SIG-M5 (cell line): ENCODE measurements around the gene LIPT2.

ENCODE experiments used
- DNase-seq: peaks from one replicate; lab custom pipeline; 2025; lab: John Stamatoyannopoulos, UW

The LIPT2 gene

DNA sequence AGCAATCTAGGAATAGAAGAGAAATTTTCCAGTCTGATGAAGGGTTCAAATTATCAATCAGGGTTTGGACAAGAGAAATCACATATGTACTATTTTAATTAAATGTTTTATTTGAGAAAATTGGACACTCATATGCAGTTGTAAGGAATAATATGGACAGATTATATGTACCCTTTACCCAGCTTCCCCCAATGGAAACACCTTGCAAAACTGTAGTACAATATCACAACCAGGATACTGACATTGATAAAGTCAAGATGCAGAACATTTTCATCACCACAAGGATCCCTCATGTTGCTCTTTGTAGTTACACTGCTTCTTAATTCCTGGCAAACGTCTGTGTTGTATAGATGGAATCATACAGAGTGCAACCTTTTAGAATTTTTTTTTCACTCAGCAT, 1.4 kb upstream of the LIPT2 start:
- no peak for DNase-seq

GRCh38 chr11:74493791-74494630, 487 bp upstream of the LIPT2 start:
- DNase-seq: no peak

DNA sequence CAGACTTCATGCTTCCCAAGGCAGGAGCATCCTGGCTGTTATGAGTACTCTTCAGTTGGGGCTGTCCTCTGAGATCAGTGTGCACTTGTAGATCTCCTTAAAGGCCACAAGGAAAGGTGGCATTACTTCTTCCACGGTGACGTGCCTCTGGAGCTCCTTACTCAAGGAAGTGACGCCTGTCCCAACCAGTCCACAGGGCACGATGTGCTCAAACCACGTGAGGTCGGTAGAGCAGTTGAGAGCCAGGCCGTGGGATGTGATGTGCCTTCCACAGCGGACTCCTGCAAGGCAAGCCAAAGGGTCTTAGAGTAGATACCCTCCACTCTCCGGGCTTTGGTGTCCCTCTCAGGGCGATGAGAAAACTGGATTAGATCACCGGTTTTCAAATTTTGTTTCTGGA, 1.4 kb downstream of the LIPT2 start:
- DNase-seq: no peak

DNA sequence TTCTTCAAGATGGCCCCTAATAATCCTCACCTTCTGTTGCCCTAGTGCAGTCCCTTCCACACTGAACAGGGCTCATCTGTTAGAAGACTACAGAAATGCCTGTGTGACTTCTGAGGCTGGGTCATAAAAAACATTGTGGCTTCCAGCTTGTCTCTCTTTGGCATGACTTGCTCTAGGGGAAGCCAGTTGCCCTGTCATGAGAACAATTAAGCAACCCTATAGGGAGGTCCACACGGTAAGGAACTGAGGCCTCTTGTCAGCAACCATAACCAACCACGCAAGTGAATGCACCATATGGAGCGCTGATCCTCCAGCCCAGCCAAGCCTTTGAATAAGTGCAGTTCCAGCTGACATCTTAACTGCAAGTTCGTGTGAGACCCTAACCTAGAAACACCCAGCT, 2.6 kb downstream of the LIPT2 start:
- DNase-seq: no peak

DNA sequence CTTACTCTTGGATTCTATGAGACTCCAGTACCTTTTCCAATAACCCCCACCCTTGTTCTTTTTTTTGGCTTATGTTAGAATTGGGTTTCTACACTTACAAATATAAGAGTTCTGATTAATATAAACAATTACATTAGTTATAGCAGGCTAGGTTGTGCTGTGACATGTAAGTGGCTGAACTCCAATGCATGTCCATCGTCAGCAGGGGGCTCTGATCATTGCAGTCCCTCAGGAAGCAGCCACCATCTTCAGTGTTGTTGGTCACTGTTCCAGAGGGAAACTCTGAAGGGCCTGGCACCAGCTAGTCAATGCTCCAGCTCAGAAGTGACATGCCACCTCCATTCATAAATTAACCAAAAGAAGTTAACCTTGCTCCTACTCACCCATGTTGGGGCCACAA, 5.6 kb downstream of the LIPT2 start:
- no peak for DNase-seq

DNA sequence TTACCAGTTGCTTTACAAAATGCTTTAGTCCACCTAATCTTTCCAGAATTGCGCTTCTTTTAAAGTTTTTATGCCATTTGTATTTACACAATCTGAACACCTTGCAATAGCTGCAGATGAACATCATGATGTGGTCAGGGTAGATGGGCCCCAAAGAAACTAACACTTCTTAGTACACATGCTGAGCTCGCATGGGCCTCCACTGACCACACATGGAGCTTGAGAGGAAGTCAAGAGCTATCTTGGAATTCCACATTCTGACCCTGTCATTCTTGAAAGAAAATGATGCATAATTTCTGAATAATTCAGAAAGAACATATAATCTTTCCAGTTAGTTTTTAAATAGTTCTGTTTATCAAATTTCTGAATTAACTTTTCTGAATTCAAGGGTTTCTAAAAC, 7.7 kb downstream of the LIPT2 start:
- DNase-seq: no peak

GRCh38 chr11:74480688-74481417, 12.7 kb downstream of the LIPT2 start:
- DNase-seq: no peak

DNA sequence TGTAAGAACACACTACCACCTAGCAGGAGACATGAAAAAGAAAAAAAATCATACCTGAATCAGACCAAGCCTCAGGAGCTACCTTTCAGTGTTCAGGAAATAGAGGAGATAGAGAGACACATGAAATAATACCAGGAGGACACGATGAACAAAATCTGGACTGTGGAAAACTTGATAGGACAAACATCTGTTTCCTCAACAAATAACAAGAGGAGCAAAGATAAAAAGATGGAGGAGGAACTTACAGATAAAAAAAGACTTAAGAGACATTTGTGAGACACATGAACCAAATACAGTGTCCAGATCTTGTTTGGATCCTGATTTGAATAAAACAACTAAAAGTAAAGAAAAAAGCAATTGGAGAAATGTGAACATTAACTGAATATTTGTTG, 13.8 kb downstream of the LIPT2 start:
- no peak for DNase-seq

DNA sequence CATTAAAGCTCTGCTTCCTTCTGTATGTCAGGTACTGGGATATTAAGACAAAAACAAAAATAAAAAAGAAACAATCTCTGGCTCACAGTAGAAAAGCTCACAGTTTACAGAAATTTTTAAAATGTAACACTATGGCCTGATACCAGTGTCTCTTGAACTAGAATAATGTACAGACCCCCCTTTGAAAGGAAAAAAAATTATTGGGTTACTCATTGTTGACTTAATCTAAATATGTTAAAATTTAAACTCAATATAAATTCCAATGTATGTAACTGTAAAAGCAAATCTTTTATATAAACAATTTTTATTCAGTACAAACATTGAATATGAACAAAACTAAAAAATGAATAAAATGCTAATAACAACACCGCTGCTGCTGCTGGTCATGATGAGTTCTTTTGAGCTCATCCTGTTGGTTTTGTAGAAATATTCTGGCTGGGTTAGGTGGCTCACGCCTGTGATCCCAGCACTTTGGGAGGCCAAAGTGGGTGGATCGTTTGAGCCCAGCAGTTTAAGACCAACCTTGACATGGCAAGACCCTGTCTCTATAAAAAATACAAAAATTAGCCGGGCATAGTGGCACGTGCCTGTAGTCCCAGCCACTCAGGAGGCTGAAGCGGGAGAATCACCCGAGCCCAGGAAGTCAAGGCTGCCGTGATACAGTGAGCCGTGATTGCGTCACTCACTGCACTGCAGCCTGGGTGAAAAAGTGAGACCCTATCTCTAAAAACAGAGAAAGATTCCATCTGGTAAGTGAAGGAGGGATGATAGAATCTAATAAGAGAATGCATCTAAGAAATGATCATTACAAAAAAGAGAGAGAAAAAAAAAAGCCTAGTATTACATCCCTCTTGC, 14.4 kb downstream of the LIPT2 start:
- DNase-seq: no peak

DNA sequence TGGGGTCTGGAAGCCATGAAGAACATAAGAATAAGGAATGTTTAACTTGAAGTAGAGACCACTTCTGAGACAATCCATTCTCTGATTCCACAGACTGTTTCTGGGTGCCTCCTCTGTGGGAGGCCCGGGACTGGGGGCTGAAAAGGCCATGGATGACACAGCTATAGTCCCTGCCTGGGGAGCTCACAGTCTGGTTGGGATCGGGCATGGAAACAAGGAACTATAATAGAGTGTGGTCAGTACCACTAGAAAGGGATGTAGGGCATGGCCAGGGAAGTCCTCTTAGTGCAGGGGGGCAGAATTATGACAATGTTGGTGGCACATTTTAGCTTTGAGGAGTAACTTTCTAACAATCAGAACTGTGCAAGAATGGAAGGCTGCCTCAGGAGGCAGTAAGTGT, 17.0 kb downstream of the LIPT2 start:
- DNase-seq: no peak

DNA sequence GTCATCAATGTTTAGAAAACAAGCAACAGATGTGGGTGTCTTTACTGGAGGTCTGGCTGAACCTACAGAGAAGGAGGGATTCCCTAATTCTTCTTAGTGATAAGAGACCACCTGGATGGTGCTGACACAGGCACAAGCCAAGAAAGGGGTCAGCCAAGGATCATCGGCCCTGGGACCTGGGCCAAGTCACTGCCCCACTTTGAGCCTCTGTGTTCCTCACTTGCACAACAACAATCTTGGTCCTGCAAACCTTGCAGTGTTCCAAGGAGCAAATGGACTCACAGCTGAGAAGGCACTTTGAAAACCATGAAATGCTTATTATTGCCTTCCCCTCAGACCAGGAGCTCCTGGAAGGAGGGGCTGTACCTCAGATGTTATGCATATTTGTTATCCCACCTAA, 19.2 kb downstream of the LIPT2 start:
- DNase-seq: no peak

DNA sequence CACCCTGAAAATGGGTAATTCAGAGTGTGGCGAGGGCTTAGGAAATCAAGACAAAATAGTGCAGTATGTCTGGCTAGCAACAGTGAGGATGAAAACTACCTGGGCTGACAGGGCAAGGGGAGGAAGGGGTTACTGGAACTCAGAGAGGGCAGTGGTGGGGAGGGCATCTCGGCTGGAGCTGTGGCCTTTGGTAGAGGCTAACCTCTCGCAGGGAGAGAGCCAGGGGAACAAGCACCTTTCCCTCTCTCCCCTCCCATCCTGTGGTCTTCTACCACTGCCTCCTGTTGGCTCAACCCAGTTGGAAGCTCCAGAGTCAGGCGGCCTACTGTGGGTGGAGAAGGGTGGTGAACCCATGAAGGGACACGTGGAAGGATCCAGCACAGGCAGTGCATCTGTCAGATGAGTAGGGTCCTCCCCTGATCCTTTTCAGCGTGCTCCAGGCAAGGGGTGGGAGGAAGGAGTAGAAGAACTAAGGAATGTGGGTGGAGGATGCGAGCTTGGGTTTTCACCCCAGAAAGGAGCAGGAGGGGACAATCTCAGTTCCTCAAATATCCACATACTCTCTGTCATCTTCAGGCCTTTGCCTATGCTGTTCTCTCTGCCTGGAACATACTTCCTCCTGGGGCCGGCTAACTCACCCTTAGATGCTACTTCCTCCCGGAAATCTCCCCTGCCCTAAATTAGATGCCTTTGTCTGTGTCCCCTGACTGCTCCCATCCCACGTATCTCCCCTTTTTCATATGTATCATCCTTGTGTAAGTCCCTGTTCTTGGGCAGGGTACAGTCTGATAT, 19.9 kb downstream of the LIPT2 start:
- no peak for DNase-seq

DNA sequence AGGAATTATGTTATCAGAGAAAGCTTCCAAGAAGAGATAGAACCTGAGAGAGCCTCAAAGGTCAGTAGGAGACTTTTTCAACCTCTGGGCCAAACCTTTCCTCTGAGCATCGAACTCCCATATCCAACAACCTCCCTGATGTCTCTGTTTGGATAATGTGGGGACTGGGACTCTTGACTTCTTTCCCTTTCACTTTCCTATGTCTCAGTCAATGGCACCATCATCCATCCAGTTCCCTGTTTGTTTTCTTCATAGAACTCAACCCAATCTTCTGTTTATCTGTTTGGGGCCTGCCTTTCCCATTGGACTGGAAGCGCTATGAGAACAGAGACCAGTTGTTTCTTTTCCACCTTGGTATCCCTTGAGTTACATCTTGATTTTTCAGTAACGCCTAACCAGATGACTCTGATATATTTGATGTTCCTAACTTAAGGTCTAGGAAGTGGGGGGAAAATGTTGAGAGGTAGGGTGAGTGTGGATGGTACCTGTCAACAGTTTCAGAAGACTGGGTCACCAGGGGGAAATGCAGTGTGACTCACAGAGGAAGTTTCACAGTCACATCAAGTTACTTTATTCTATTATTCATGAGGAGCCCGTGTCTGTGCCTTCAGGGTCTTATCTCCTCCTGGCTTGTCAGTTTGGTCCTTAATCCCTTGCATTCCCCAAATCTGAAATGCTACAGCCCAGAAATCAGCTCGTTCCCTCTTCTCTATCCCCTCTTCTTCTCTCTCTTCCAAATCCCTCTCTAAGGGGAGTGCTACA, 21.7 kb downstream of the LIPT2 start:
- DNase-seq: no peak

GRCh38 chr11:74471037-74471436, 22.5 kb downstream of the LIPT2 start:
- no peak for DNase-seq

DNA sequence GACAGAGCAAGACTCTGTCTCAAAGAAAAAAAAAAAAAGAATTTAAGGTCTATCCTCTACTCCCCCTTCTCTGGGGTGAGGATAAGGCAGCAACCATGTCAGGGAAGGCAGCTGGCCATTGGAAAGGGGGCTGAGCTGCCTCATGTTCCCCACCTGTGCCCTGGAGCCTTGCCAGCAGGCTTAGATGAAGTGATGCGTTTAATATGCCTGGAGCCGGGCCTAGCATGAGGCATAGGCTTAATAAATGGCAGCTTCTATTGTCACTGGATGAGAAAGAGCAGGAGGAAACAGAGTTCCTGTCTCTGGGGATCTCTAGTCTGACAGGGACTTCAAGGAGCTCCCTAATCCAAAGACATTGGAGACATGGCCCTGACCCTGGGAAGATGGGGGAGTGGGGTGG, 23.0 kb downstream of the LIPT2 start:
- DNase-seq: no peak

DNA sequence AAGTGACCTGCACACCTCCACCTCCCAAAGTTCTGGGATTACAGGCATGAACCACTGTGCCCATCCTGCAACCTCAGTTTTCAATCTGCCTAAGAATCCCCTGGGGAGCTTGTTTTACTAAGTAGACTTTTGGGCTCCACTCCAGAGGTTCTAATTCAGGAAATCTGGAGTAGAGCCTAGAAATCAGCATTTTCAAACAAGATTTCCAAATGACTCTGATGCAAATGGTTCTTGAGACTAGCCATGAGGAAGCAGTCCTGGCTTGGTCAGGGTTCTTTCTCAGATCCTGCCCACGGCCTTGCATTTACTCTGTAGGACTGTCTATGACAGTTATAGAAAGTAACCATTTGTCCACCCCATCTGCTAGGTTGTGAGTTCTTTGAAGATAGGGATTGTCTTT, 24.6 kb downstream of the LIPT2 start:
- DNase-seq: no peak

DNA sequence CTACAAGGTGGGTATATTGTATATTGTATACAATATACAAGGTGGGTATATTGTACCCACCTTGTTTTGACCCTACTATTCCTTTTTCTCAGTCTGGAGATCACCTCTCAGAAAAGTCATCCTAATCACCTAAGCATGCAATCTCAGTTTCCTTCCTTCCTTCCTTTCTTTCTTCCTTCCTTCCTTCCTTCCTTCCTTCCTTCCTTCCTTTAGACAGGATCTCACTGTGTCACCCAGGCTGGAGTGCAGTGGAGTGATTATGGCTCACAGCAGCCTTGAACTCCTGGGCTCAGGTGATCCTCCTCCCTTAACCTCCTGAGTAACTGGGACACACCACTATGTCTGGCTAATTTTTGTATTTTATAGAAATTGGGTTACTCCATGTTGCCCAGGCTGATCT, 25.0 kb downstream of the LIPT2 start:
- no peak for DNase-seq

DNA sequence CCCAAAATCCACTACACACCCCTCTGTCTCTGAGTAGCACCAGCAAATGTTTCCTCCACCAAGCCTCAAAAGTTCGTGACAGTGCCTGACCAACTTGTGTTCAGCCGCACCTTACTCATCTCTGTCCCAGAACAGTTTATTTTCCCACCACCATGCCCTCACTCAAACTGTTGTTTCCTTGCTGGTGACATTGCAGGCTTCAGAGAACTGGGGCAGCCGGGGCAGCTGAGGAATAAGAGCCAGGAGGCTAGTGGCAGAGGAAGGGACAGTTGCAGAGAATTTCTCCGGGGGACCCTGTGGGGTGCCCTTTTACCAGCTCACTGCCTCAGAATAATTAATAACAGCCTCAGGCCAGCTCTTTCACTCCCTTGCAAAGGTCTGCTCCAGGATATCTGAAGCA, 25.5 kb downstream of the LIPT2 start:
- no peak for DNase-seq

- no peak for DNase-seq
Measured at GRCh38 chr11:74466916-74467885, 26.3 kb downstream of the LIPT2 start, which contains the start of gene KCNE3. KCNE3 (minus strand) TSS chr11:74467549; CDS start chr11:74457563, 9,986 bp downstream.

DNA sequence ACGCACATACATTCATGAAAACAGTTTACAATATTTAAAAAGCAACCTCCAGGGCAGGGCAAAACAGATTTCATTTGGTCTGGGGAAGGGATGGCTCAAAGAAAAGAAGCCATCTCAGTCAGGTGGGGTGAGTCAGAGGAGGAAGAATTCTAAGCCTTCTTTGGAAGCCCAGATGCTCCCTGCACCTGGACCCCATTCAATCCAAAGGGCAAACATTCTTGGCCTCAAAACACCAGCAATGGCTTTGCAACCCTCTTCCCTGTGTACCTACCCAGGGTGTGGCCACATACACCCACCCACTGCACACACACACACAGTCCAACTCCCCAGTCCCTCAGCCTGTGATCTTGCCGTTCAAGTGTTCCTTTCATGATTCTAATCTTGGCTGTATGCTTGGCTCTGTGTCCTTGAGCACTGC, 28.2 kb downstream of the LIPT2 start:
- DNase-seq: no peak
